Right kidney (tissue), 9 donors: Measurements from ENCODE around the gene CNIH2.
"Not testable (repeated sequence)": the region's sequence is repeated elsewhere in the genome, so short reads cannot be mapped to it uniquely, and the experiment has no call there.

Experiments used
- DNase-seq: peaks from one replicate; pipeline ENCODE4 v3.0.0-alpha.2; 2016
- long read RNA-seq, 8 donors: transcript quantifications; one replicate each; lab custom pipeline, GENCODE V29; 2026

The CNIH2 gene
- long read RNA-seq, donor 1, partial matches to known transcripts = 0 of 1 reads
- long read RNA-seq, donor 1, other reads (novel, unspliced or antisense) = 0 of 1 reads
- long read RNA-seq, donor 2, partial matches to known transcripts = 40 of 94 reads
- long read RNA-seq, donor 2, other reads (novel, unspliced or antisense) = 52 of 94 reads
- long read RNA-seq, donor 3, partial matches to known transcripts = 33 of 83 reads
- long read RNA-seq, donor 3, other reads (novel, unspliced or antisense) = 49 of 83 reads
- long read RNA-seq, donor 4, partial matches to known transcripts = 0 of 4 reads
- long read RNA-seq, donor 4, other reads (novel, unspliced or antisense) = 0 of 4 reads
- long read RNA-seq, donor 5, partial matches to known transcripts = 0 of 2 reads
- long read RNA-seq, donor 5, other reads (novel, unspliced or antisense) = 0 of 2 reads
- long read RNA-seq, donor 6, partial matches to known transcripts = 65 of 124 reads
- long read RNA-seq, donor 6, other reads (novel, unspliced or antisense) = 56 of 124 reads
- long read RNA-seq, donor 7, partial matches to known transcripts = 0 of 7 reads
- long read RNA-seq, donor 7, other reads (novel, unspliced or antisense) = 0 of 7 reads
- long read RNA-seq, donor 8 = 0 reads

DNA sequence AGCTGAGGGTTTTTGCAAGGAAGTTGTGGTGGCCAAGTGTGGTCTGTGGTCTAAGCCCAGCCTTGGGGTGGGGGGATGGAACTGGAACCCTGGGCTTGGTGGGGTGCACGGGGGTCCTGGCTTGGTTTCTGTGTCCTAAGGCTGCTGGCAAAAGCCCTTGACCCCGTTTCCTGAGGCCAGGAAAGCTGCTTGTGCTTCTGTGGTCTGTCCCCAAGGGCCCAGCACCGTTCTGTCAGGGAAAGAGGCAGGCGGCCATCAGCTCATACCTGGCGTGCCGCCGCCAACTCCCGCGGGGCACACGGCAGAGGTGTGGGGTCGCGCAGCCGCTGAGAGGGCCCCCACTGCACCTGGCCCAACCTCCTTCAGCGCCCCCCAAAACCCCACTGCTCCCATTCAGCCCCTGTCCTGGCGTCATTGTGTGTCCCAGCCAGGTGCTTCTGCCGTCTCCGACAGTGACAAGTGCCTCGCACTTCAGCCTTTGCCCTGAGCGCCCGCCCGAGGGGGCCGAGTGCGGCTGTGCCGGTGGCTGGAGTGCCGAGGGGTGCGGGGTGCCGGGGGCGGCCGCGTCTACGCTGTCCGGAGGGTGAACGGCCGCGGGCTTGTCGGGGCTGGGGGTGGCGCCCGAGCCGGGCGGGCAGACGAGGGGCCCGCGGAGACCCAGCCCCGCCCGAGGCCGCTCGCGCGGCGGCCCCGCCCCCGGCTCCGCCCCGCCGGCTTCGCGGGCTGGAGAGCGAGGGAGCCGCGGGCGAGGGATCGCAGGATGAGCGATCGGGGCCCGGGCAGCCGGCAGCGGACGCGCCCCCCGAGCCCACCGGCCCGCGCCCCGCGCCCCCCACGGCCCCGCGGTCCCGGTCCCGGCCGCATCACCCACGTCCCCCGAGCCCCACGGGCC is at the start of gene CNIH2:
Gene CNIH2, plus strand, starts transcription at position 705 of the 892 bp plus-strand sequence. CDS start 282 bp downstream, outside the sequence.
- peak; percentile 55 for DNase-seq

- no peak for DNase-seq
Observed at GRCh38 chr11:66228521-66228920, 49.5 kb upstream of the CNIH2 start.

GRCh38 chr11:66230156-66230555 is 47.8 kb upstream of the CNIH2 start:
- no peak for DNase-seq

DNA sequence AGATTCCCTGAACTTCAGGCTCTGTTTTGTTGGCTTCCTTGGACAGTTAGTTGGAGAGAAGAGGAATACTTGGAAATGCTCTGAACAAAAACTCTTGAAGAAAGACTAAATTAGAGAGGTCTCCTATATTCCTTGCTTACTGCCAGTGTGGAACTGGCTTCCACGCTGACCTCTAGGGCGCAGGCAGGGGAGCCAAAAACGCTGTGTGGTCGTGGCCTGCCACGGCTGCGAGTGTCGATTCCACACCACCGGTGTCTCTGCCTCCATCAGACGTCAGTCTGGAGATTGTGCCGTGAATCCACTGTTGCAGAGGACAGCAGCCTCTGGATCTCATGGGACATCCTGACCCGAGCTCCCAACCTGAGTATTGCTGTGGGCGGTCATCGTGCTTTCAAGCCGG is 47.0 kb upstream of the CNIH2 start:
- no peak for DNase-seq

DNA sequence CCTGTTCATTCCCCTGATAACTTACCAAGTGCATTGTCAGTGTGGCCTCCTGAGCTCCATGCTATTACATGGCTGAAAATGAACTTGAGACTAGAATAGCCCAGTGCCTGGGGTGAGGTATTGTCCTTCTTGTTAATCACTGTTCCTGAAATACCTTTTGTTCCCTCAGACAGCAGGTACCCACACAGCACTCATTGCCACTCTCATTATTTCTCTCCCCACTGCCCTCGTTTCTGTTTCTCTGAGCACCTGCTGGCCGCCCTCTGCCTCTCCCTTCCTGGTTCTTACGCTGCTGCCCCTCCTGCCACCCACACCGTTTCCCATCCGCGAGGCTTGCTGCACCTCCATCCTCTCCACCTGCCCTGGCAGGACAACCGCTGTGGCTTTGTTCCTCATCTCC is 46.4 kb upstream of the CNIH2 start:
- DNase-seq = no peak

DNA sequence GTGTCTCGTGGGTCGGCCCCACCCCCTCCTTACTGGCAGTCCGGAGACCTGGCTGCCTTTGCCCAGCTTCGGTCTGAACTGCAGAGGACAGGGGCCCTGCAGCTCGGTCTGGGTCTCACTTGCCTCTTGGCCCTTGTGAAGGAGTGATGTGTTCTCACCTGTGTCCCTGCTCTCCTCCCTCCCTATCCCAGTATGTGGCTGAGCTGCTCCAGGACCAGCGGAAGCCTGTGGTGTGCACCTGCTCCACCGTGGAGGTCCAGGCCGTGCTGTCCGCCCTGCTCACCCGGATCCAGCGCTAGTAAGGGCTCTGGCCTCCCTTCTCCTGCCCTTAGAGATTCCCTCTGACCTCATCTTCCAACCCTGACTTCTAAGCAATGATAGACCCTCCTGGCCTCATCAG is 45.2 kb upstream of the CNIH2 start:
- DNase-seq = no peak

GRCh38 chr11:66233301-66233700 is 44.7 kb upstream of the CNIH2 start:
- DNase-seq = no peak

DNA sequence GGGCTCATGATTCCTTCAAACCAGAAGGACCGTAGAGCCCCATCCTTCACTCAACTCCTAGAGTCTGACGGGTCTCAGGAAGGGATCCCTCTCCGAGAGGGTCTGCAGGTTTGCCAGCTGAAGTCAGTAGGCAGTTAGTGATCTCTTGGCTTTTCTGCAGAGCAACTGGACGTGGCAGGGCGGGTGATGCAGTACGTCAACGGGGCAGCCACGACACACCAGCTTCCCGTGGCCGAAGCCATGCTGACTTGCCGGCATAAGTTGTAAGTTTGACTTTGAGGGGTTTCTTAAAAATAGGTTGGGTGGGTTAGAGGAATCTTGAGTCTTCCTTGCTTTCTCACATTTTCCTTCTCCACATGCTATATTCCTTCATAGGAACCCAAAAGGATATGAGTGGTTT is 42.8 kb upstream of the CNIH2 start:
- no peak for DNase-seq

- DNase-seq = no peak
Observed at GRCh38 chr11:66237867-66238266, 40.1 kb upstream of the CNIH2 start.

DNA sequence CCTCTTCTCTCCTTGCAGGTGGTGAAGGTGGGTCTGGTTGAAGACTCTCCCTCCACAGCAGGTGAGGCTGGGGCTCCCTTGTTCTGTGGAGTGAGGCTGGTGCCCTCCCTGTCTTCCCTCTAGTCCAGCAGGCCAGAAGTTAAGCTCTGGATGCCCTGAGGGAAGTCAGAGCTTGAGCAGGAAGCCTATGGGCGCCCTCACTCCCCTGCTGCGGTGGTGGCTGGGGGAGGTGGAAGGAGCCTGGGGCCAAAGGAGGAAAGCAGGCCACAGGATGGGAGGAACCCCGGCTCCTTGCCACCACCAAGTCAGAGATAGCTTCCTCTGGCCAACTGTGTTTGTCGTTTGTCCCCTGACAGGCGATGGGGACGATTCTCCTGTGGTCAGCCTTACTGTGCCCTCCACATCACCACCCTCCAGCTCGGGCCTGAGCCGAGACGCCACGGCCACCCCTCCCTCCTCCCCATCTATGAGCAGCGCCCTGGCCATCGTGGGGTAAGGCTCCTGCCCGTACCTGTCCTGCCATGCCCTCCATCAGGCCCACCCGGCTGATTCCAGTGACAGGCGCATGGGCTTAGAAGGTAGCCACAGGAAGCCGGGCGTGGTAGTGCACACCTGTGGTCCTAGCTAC is 39.1 kb upstream of the CNIH2 start:
- no peak for DNase-seq

DNA sequence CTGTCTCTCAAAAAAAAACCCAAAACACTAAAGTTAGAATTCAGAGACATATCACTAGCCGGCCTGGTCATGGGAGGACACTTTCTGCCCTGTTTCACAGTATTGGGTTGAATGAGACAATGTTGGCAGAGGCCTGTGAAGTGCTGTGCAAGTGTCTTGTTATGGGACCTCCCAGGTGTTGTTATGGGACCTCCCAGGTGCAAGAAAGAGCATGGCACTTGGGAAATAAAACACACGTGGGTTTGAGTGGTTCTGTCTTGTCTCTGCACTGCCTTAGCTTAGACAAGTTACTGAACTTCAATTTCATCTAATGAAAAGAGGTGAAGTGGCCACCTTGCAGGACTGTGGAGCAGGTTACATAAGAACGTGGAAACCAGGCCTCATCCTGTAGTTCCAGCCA is 38.5 kb upstream of the CNIH2 start:
- DNase-seq = no peak

DNA sequence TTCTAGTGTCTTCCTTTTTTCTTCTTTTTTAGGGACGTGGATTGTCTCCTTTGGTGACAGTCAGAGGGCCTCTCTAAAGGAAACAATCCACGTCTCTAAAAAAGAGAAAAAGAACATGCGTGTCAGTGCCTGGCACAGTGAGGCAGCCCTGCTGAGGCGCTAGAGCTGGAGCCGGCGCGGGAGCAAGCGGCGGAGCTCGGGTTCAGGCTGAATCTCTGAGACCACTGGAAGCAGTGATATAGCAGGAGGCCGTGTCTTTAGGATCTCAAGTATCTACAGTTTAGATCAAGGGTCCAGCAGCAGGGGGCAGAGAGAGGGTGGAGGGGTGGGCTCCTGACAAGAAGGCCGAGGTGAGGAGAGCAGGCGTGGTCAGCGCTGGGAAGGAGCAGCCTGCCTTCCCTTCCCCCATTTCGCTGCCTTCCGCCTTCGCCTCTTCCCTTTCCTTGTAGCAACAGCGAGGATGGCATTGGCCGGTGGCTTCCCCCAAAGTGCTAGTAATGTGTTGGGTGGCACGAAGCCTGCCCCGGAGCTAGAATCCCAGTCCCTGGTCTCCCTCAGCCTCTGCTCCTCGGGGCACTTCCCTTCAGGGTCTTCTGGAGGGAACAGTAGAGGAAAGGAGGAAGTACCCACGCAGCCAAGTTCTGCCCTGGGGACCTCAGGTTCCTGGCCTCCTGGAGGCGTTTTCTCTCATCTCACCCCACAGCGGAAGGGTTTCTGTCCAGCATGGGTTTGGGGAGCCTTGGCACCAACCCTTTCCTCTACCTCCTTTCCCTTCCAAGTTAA is 37.8 kb upstream of the CNIH2 start:
- no peak for DNase-seq

DNA sequence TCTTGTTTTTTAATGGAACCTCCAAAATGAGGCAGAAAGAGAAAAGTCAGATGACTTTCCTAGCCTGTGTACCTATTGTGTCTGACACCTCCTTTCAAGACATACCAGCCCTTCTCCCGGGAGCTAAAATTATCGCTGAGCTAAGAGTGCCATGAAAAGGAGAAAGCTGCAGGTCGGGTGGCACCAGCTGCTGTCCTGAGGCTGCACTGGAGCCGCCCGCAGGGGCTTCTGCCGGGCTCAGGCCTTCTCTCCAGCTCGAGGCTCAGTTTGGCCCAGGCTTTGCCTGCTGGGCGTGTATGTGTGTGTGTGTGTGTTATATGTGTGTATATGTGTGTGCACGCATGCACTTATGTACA is 37.2 kb upstream of the CNIH2 start:
- no peak for DNase-seq

- no peak for DNase-seq
Observed at GRCh38 chr11:66242095-66242765, 35.7 kb upstream of the CNIH2 start.

GRCh38 chr11:66243782-66244535 is 34.0 kb upstream of the CNIH2 start:
- DNase-seq = no peak

GRCh38 chr11:66247295-66247694 is 30.7 kb upstream of the CNIH2 start:
- no peak for DNase-seq

GRCh38 chr11:66247801-66248200 is 30.2 kb upstream of the CNIH2 start:
- DNase-seq = no peak

DNA sequence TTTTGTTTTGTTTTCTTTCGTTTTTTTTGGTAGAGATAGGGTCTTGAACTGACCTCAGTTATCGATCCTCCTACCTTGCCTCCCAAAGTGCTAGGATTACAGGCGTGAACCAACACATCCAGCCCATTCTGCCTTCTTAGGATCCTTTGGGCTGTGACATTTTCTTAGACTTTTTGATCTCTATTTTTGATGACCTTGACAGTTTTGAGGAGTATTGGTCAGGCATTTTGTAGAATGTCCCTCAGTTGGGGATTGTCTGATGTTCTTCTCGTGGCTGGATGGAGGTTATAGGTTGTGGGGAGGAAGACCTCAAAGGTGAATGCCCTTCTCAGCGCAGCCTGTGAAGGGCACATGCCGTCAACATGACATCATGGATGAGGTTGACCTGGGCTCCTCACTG is 29.1 kb upstream of the CNIH2 start:
- DNase-seq = no peak

GRCh38 chr11:66251809-66252208 is 26.2 kb upstream of the CNIH2 start:
- no peak for DNase-seq

DNA sequence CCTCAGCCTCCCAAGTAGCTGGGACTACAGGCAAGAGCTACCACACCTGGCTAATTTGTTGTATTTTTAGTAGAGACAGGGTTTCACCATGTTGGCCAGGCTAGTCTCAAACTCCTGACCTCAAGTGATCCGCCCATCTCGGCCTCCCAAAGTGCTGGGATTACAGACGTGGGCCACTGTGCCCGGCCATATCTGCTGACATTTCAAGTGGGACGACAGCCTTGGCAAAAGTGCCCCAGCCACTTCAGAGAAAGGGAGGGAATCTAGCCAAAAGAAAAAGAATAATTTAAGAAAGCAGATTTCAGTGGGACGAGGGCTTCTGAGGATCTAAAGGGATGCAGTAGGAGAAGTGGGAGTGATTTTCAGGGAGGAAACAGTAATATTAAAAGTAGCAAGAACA is 24.9 kb upstream of the CNIH2 start:
- DNase-seq = not testable (repeated sequence)
